NCI-H446 treated with DMSO at 0.1 percent for 48 hours (cell line): ENCODE results near the gene SH3RF1.
"Not testable (repeated sequence)": the region's sequence is repeated elsewhere in the genome, so short reads cannot be mapped to it uniquely, and the experiment has no call there.

Experiments used
- DNase-seq: peaks from one replicate; lab custom pipeline; 2025; lab: John Stamatoyannopoulos, UW

The SH3RF1 gene

GRCh38 chr4:169270810-169271691, at the start of gene SH3RF1:
Gene SH3RF1, minus strand, starts transcription at chr4:169270956. Its CDS starts 1,744 bp downstream, at chr4:169269212.
- DNase-seq: peak; percentile 41

GRCh38 chr4:169315530-169316343, 45.0 kb upstream of the SH3RF1 start:
- DNase-seq: no peak

GRCh38 chr4:169314906-169315305, 44.1 kb upstream of the SH3RF1 start:
- peak; percentile 64 for DNase-seq

- DNase-seq: no peak
Measured at GRCh38 chr4:169313732-169314131, 43.0 kb upstream of the SH3RF1 start.

GRCh38 chr4:169312690-169313422, 42.1 kb upstream of the SH3RF1 start:
- DNase-seq: no peak

- no peak for DNase-seq
Measured at GRCh38 chr4:169311643-169312365, 41.0 kb upstream of the SH3RF1 start.

GRCh38 chr4:169309326-169309967, 38.7 kb upstream of the SH3RF1 start:
- DNase-seq: no peak

- DNase-seq: no peak
Measured at GRCh38 chr4:169307576-169307975, 36.8 kb upstream of the SH3RF1 start.

- DNase-seq: peak; percentile 11
Measured at GRCh38 chr4:169305651-169306050, 34.9 kb upstream of the SH3RF1 start.

- no peak for DNase-seq
Measured at GRCh38 chr4:169305173-169305572, 34.4 kb upstream of the SH3RF1 start.

- no peak for DNase-seq
Measured at GRCh38 chr4:169295822-169296221, 25.1 kb upstream of the SH3RF1 start.

- DNase-seq: no peak
Measured at GRCh38 chr4:169293343-169294176, 22.8 kb upstream of the SH3RF1 start.

GRCh38 chr4:169287983-169288382, 17.2 kb upstream of the SH3RF1 start:
- not testable (repeated sequence) for DNase-seq

- DNase-seq: no peak
Measured at GRCh38 chr4:169286562-169287301, 16.0 kb upstream of the SH3RF1 start.

- no peak for DNase-seq
Measured at GRCh38 chr4:169283114-169283509, 12.4 kb upstream of the SH3RF1 start.

GRCh38 chr4:169282429-169283113, 11.8 kb upstream of the SH3RF1 start:
- DNase-seq: no peak

- no peak for DNase-seq
Measured at GRCh38 chr4:169279108-169279507, 8.4 kb upstream of the SH3RF1 start.

GRCh38 chr4:169278624-169279023, 7.9 kb upstream of the SH3RF1 start:
- no peak for DNase-seq

- not testable (repeated sequence) for DNase-seq
Measured at GRCh38 chr4:169277838-169278237, 7.1 kb upstream of the SH3RF1 start.
